ENCODE measurements around the gene DENND6A.
A peak's percentile ranks its signal among the peaks of the same experiment; 100 is the strongest.

DENND6A gene

DNA sequence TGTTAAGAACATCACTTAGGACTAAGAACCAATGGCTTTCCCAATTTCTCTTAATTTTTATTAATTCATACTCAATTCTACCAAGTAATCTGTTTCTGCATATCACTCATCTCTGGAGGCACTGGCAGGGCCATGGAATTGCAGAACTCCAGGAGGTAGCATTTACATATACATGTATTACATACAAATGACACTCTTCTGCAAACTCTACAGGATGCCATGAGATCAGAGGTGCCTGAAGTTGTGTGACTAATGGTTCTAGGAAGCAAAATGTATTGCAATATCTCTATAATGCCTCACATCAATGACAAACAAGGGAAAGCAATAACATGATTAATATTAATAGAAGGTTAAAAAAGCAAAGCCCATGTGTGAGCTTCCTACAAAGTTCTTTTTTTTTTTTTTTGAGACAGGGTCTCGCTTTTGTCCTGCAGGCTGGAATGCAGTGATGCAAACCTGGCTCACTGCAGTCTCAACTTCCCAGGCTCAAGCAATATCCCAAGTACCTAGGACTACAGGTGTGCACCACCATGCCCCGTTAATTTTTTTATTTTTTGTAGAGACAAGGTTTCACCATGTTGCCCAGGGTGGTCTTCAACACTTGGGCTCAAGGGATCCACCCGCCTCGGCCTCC, 33.0 kb downstream of the DENND6A start:
- H3K4me3 ChIP-seq (ENCODE audit: low read depth, low read length): no peak overlapping the region
- no peak for TF ChIP-seq CTCF (IDR thresholded peaks at IDR 0.05; ENCODE audit: low read depth, low read length, missing control alignments)
- H3K27me3 ChIP-seq (replicated peaks): no peaks in the 10 kb centered on the region
- H3K36me3 ChIP-seq (replicated peaks): peaks cover 14% of the 10 kb centered on the region
- no peak overlapping the region for H3K27ac ChIP-seq
- DNase-seq: no peak
- in situ Hi-C loops (cut with HindIII; ENCODE audit: low pct_ligation_motif_present, low sequenced_read_pairs): no loop called here

DNA sequence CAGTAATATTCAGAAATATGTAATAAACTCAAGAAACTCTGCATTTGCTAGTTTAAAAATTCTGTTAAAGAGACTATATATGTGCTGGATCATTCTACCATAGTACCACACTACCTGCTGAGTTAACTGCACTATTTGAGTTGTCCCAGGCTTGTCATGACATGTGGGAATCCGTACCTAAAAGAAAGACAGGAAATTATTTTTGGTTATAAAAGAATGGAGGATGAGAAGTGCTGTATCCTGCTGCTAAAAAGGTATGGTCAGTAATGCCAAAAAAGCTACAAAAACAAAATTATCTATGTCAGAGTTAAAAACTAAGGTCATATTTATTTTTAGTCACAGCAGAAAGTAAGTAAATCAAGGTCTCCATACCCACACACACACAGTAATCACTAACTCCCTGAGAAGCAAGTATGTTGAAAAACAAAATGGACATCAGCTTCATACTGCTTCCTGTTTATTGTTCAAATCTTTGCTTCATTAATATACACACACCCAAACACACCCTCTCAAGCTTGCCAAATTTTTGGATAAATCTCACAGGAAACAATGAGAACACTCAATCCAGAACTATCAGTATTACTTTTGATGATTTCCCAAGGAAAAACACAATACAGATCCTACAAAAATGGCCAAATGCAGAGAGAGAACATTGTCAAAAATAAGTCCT, 33.7 kb downstream of the DENND6A start:
- Histone ChIP-seq H3K36me3 (replicated peaks) (peaks cover 17% of the 10 kb centered on the region), H3K27ac (no peak overlapping the region), H3K27me3 (replicated peaks) (no peaks in the 10 kb centered on the region), H3K4me3 (ENCODE audit: low read depth, low read length) (no peak overlapping the region)
- DNase-seq: no peak
- TF ChIP-seq CTCF (IDR thresholded peaks at IDR 0.05; ENCODE audit: low read depth, low read length, missing control alignments): no peak
- in situ Hi-C loops (cut with HindIII; ENCODE audit: low pct_ligation_motif_present, low sequenced_read_pairs): no loop called here

DNA sequence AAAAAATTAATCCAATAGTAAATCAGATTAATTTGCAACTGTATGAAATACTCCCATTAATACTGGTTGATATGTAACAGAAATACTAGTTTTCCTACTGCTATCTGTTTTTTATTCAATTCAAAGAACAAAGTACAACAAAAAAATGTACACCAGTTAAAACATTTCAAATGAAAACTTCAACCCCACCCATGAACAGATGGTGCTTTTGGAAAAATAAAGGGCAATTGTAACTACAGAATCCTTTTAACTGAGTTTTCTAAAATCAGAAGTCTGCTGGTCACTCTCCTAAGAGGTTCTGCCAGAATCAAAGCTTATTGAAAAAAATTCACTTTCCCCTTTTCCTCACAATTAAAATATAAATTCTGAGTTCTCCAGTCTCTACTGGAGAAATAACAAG, 34.3 kb downstream of the DENND6A start:
- DNase-seq: no peak
- Histone ChIP-seq H3K27me3 (replicated peaks) (no peaks in the 10 kb centered on the region), H3K4me3 (ENCODE audit: low read depth, low read length) (no peak overlapping the region), H3K36me3 (replicated peaks) (peaks cover 17% of the 10 kb centered on the region), H3K27ac (no peak overlapping the region)
- in situ Hi-C loops (cut with HindIII; ENCODE audit: low pct_ligation_motif_present, low sequenced_read_pairs): no loop called here
- no peak for TF ChIP-seq CTCF (IDR thresholded peaks at IDR 0.05; ENCODE audit: low read depth, low read length, missing control alignments)

DNA sequence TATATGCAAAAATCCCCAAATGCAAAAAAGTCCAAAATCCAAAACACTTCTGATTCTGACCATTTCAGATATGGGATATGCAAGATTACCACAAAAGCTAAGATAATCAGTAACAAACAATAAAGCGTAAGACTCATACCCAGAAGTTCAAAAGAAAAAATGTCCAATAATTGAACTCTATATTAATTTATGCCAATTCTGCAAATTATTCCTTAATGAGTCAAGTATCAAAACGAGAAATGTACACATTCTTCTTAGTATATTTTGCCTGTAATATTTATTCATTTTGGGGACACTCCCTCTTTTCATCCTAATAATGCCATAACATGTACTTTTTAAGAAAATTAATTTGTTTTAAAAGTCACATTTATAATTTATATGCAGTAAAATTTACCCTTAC, 37.1 kb downstream of the DENND6A start:
- H3K36me3 ChIP-seq (replicated peaks): peaks cover 14% of the 10 kb centered on the region
- TF ChIP-seq CTCF (IDR thresholded peaks at IDR 0.05; ENCODE audit: low read depth, low read length, missing control alignments): no peak
- in situ Hi-C loops (cut with HindIII; ENCODE audit: low pct_ligation_motif_present, low sequenced_read_pairs): no loop called here
- H3K27me3 ChIP-seq (replicated peaks): no peaks in the 10 kb centered on the region
- no peak overlapping the region for H3K27ac ChIP-seq
- no peak overlapping the region for H3K4me3 ChIP-seq (ENCODE audit: low read depth, low read length)
- no peak for DNase-seq

DNA sequence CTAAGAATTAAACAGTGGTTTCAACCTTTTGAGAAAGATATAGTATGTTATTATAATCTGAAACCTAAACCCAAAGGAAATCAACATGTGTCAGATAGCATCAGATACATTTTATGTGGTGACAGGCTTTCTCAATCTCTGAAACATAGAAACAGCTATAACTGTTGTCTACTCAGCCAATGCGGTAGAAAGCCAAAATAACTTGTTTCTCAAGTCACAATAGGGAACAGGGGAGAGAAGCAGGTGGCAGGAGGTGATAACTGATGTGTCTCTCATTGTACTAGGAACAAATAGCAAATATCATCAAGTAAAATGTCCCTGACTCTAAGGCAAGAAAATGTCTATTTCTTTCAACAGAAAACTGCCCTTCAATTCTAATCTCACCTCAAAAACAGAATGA, 38.6 kb downstream of the DENND6A start:
- in situ Hi-C loops (cut with HindIII; ENCODE audit: low pct_ligation_motif_present, low sequenced_read_pairs): no loop called here
- Histone ChIP-seq H3K4me3 (ENCODE audit: low read depth, low read length) (no peak overlapping the region), H3K27ac (no peak overlapping the region), H3K36me3 (replicated peaks) (peaks cover 10% of the 10 kb centered on the region), H3K27me3 (replicated peaks) (no peaks in the 10 kb centered on the region)
- DNase-seq: no peak
- no peak for TF ChIP-seq CTCF (IDR thresholded peaks at IDR 0.05; ENCODE audit: low read depth, low read length, missing control alignments)

GRCh38 chr3:57652203-57652602, 40.7 kb downstream of the DENND6A start:
- Histone ChIP-seq H3K4me3 (ENCODE audit: low read depth, low read length) (no peak overlapping the region), H3K36me3 (replicated peaks) (peaks cover 2% of the 10 kb centered on the region), H3K27ac (no peak overlapping the region), H3K27me3 (replicated peaks) (no peaks in the 10 kb centered on the region)
- peak; percentile 22 for DNase-seq
- no peak for TF ChIP-seq CTCF (IDR thresholded peaks at IDR 0.05; ENCODE audit: low read depth, low read length, missing control alignments)
- in situ Hi-C loops (cut with HindIII; ENCODE audit: low pct_ligation_motif_present, low sequenced_read_pairs): no loop called here

Data from brain microvascular endothelial cell (primary cell).